ENCODE results near the gene KRT8. TPM values are rescaled to one million over a fixed set of nuclear protein-coding genes. Genes with fewer than 3 reads are reported as not detected.

The KRT8 gene
- total and polyA plus RNA-seq, 2 of the 13 experiments (the other 11 are each of a cell fraction or from before 2014, with no cell fraction given): 498 to 718 TPM

GRCh38 chr12:52884526-52885293, 20.2 kb downstream of the KRT8 start (continued):
- TF ChIP-seq ZNF800 (CRISPR knock-in tag; IDR thresholded peaks at IDR 0.05): peak; percentile 70; the same call in 1 of the 2 replicates
- TF ChIP-seq MBNL3 (CRISPR knock-in tag; conservative IDR thresholded peaks at IDR 0.05): no peak
- peak; percentile 95 for TF ChIP-seq HINFP (CRISPR knock-in tag; IDR thresholded peaks at IDR 0.05; ENCODE audit: low read depth)
- TF ChIP-seq ZBTB42 (CRISPR knock-in tag; IDR thresholded peaks at IDR 0.05): 0 out of 2 replicates have a peak, but pooled peaks have one; percentile 30
- peak; percentile 50; the same call in 1 of the 2 replicates for TF ChIP-seq FOSL2 (CRISPR knock-in tag; IDR thresholded peaks at IDR 0.05)
- peak; percentile 69 for TF ChIP-seq BCL6 (CRISPR knock-in tag; IDR thresholded peaks at IDR 0.05)
- TF ChIP-seq FOXP1 (IDR thresholded peaks at IDR 0.05): no peak
- peak; percentile 9; the same call in 1 of the 2 replicates for TF ChIP-seq FOXP1 (CRISPR knock-in tag; IDR thresholded peaks at IDR 0.05)
- 0 out of 3 replicates have a peak, but pooled peaks have one; percentile 16 for TF ChIP-seq MXI1 (IDR thresholded peaks at IDR 0.05; ENCODE audit: borderline replicate concordance, low read depth, low read length)
- TF ChIP-seq CSRNP2 (CRISPR knock-in tag; conservative IDR thresholded peaks at IDR 0.05; ENCODE audit: low read depth): no peak
- peak; percentile 61; the same call in 1 of the 2 replicates for TF ChIP-seq NFKB2 (CRISPR knock-in tag; IDR thresholded peaks at IDR 0.05; ENCODE audit: borderline replicate concordance)
- peak; percentile 88 for TF ChIP-seq SMC3 (IDR thresholded peaks at IDR 0.05; ENCODE audit: low read length)
- no peak for TF ChIP-seq ZNF7 (CRISPR knock-in tag; IDR thresholded peaks at IDR 0.05)
- no peak for TF ChIP-seq SETDB1 (CRISPR knock-in tag; IDR thresholded peaks at IDR 0.05; ENCODE audit: borderline replicate concordance)
- peak; percentile 83 for TF ChIP-seq ZNF503 (CRISPR knock-in tag; IDR thresholded peaks at IDR 0.05)
- TF ChIP-seq FOXC1 (CRISPR knock-in tag; IDR thresholded peaks at IDR 0.05; ENCODE audit: borderline replicate concordance): 0 out of 2 replicates have a peak, but pooled peaks have one; percentile 49
- TF ChIP-seq ZMAT3 (CRISPR knock-in tag; conservative IDR thresholded peaks at IDR 0.05): no peak; the same call in 1 of the 2 replicates
- no peak for TF ChIP-seq E2F5 (CRISPR knock-in tag; conservative IDR thresholded peaks at IDR 0.05)
